ENCODE data around the gene CCDC89.

- TF ChIP-seq CTCF (IDR thresholded peaks at IDR 0.05) (no peak), POLR2A (IDR thresholded peaks at IDR 0.05) (no peak)
Observed at GRCh38 chr11:85732965-85733364, 47.0 kb upstream of the CCDC89 start.
